Measurements from ENCODE around the gene SH3GL1. TPM values are rescaled to one million over a fixed set of nuclear protein-coding genes. Genes with fewer than 3 reads are reported as not detected.

The SH3GL1 gene
- total RNA-seq, 1 donor from 2014 or later: 128 TPM

- DNase-seq (ENCODE audit: low spot score): peak; percentile 94
- Mint-ChIP-seq H3K4me1 (ENCODE audit: unreplicated experiment) (peaks cover 6% of the 10 kb centered on the region), H3K4me3 (ENCODE audit: unreplicated experiment) (peak within 1 kb of the TSS; percentile 93), H3K9me3 (ENCODE audit: unreplicated experiment) (no peaks in the 10 kb centered on the region), H3K27me3 (ENCODE audit: unreplicated experiment) (peaks cover 11% of the 10 kb centered on the region), H3K27ac (ENCODE audit: unreplicated experiment) (peak within 1 kb of the TSS; percentile 94), H3K36me3 (ENCODE audit: low read depth, unreplicated experiment) (peaks cover 4% of the 10 kb centered on the region)
- no peak for TF ChIP-seq CTCF (IDR thresholded peaks at IDR 0.05; ENCODE audit: unreplicated experiment)
Measured at GRCh38 chr19:4343370-4344307, 56.7 kb downstream of the SH3GL1 start, which contains the start of gene MPND. MPND (plus strand) TSS chr19:4343562; CDS start chr19:4343594, 32 bp downstream.

GRCh38 chr19:4342615-4343369 is 57.6 kb downstream of the SH3GL1 start:
- Mint-ChIP-seq H3K27ac (ENCODE audit: unreplicated experiment) (peak overlapping the region; percentile 94), H3K4me3 (ENCODE audit: unreplicated experiment) (peak overlapping the region; percentile 93), H3K36me3 (ENCODE audit: low read depth, unreplicated experiment) (peaks cover 6% of the 10 kb centered on the region), H3K9me3 (ENCODE audit: unreplicated experiment) (no peaks in the 10 kb centered on the region), H3K4me1 (ENCODE audit: unreplicated experiment) (peaks cover 12% of the 10 kb centered on the region), H3K27me3 (ENCODE audit: unreplicated experiment) (peaks cover 11% of the 10 kb centered on the region)
- peak; percentile 91 for DNase-seq (ENCODE audit: low spot score)
- TF ChIP-seq CTCF (IDR thresholded peaks at IDR 0.05; ENCODE audit: unreplicated experiment): no peak

- Mint-ChIP-seq H3K27ac (ENCODE audit: unreplicated experiment) (peak overlapping the region; percentile 94), H3K27me3 (ENCODE audit: unreplicated experiment) (peaks cover 11% of the 10 kb centered on the region)
Measured at GRCh38 chr19:4342314-4342614, 58.1 kb downstream of the SH3GL1 start.

GRCh38 chr19:4338441-4339355 is 61.6 kb downstream of the SH3GL1 start, which contains the start of gene STAP2:
STAP2 (minus strand) TSS chr19:4338827; CDS start chr19:4338753, 74 bp downstream.
- Mint-ChIP-seq H3K9me3 (ENCODE audit: unreplicated experiment) (no peaks in the 10 kb centered on the region), H3K27ac (ENCODE audit: unreplicated experiment) (peak within 1 kb of the TSS; percentile 99), H3K4me3 (ENCODE audit: unreplicated experiment) (peak within 1 kb of the TSS; percentile 90), H3K4me1 (ENCODE audit: unreplicated experiment) (peaks cover 13% of the 10 kb centered on the region), H3K27me3 (ENCODE audit: unreplicated experiment) (peaks cover 10% of the 10 kb centered on the region), H3K36me3 (ENCODE audit: low read depth, unreplicated experiment) (peaks cover 24% of the 10 kb centered on the region)
- peak; percentile 37 for DNase-seq (ENCODE audit: low spot score)
- no peak for TF ChIP-seq CTCF (IDR thresholded peaks at IDR 0.05; ENCODE audit: unreplicated experiment)

More at GRCh38 chr19:4342314-4342614, 58.1 kb downstream of the SH3GL1 start:
- H3K4me3 Mint-ChIP-seq (ENCODE audit: unreplicated experiment): peak overlapping the region; percentile 93
- H3K4me1 Mint-ChIP-seq (ENCODE audit: unreplicated experiment): peaks cover 13% of the 10 kb centered on the region
- no peaks in the 10 kb centered on the region for H3K9me3 Mint-ChIP-seq (ENCODE audit: unreplicated experiment)
- H3K36me3 Mint-ChIP-seq (ENCODE audit: low read depth, unreplicated experiment): peaks cover 4% of the 10 kb centered on the region
- TF ChIP-seq CTCF (IDR thresholded peaks at IDR 0.05; ENCODE audit: unreplicated experiment): no peak
- DNase-seq (ENCODE audit: low spot score): no peak
